GM10266 (cell line): Measurements from ENCODE around the gene DGKB.

ENCODE experiments used
- DNase-seq: peaks from one replicate; pipeline ENCODE4 v3.0.0; 2012; ENCODE audit errors: extremely low spot score
- TF ChIP-seq, protein P1 (sequence below): IDR thresholded peaks from 2 replicates; pipeline ENCODE4 v1.5.1; 2012; ENCODE audit warnings: mild to moderate bottlenecking, low read depth; ENCODE audit not compliant: control insufficient read depth, insufficient read depth; ENCODE audit errors: missing control alignments

DGKB gene

DNA sequence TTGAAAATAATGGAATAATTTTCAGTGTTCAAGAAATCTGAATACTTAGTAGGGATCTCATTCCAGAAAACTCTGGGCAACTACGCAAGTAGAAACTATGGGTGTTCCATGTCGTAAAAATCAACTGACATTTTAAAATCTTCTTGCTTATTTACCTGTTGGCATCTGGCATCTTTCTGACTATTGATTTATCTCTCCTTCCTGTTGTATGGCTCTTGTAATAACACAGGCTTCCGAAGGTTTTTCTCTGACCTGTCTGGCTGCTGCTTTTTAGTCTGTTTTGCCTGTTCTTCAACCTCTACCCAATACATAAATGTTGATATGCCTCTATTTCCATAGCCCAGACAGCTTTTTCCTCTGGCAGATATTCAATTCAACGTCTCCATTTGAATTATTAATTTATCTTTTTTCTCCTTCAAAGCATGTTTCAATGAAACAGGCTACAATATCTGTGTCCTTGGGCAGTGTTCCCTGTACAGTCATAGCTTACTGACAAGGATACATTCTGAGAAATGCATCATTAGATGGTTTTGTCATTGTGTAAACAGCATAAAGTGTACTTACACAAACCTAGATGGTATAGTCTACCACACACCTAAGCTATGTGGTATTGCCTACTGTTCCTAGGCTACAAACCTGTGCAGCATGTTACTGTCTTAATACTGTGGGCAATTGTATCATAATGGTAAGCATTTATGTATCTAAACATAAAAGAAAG lies 807.2 kb downstream of the DGKB start:
- TF ChIP-seq, protein P1, sequence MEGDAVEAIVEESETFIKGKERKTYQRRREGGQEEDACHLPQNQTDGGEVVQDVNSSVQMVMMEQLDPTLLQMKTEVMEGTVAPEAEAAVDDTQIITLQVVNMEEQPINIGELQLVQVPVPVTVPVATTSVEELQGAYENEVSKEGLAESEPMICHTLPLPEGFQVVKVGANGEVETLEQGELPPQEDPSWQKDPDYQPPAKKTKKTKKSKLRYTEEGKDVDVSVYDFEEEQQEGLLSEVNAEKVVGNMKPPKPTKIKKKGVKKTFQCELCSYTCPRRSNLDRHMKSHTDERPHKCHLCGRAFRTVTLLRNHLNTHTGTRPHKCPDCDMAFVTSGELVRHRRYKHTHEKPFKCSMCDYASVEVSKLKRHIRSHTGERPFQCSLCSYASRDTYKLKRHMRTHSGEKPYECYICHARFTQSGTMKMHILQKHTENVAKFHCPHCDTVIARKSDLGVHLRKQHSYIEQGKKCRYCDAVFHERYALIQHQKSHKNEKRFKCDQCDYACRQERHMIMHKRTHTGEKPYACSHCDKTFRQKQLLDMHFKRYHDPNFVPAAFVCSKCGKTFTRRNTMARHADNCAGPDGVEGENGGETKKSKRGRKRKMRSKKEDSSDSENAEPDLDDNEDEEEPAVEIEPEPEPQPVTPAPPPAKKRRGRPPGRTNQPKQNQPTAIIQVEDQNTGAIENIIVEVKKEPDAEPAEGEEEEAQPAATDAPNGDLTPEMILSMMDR = no peak
- DNase-seq = no peak
